HG03558 (cell line): Measurements from ENCODE around the gene NPDC1.

Experiments used
- ATAC-seq: cut with Tn5 transposase; IDR thresholded peaks from one replicate; pipeline ENCODE4 v1.9.1; 2021; ENCODE audit warnings: moderate number of reproducible peaks; ENCODE audit not compliant: unreplicated experiment; ENCODE audit errors: extremely low read depth

Gene NPDC1

GRCh38 chr9:137028263-137029057 lies 17.5 kb downstream of the NPDC1 start:
- no peak for ATAC-seq

- no peak for ATAC-seq
These were observed 18.4 kb downstream of the NPDC1 start, which contains the start of gene ABCA2 for GRCh38 chr9:137027369-137028262. Gene ABCA2 (minus strand): TSS chr9:137028237. CDS start chr9:137028140, 97 bp downstream.

- no peak for ATAC-seq
These were observed 19.1 kb downstream of the NPDC1 start for GRCh38 chr9:137026828-137027227.

GRCh38 chr9:137026384-137026783 lies 19.6 kb downstream of the NPDC1 start:
- ATAC-seq, result no peak

- ATAC-seq, result no peak
These were observed 20.4 kb downstream of the NPDC1 start for GRCh38 chr9:137025517-137025966.

GRCh38 chr9:137023583-137023991 lies 22.4 kb downstream of the NPDC1 start:
- ATAC-seq, result no peak

- no peak for ATAC-seq
These were observed 22.8 kb downstream of the NPDC1 start for GRCh38 chr9:137023157-137023556.

- no peak for ATAC-seq
These were observed 23.3 kb downstream of the NPDC1 start for GRCh38 chr9:137022662-137023008.

GRCh38 chr9:137021979-137022661 lies 23.9 kb downstream of the NPDC1 start:
- ATAC-seq, result no peak

GRCh38 chr9:137021568-137021978 lies 24.4 kb downstream of the NPDC1 start:
- no peak for ATAC-seq

GRCh38 chr9:137020771-137021567 lies 25.0 kb downstream of the NPDC1 start:
- no peak for ATAC-seq

- ATAC-seq, result no peak
These were observed 25.9 kb downstream of the NPDC1 start for GRCh38 chr9:137019891-137020683.

- ATAC-seq, result no peak
These were observed 27.0 kb downstream of the NPDC1 start for GRCh38 chr9:137018761-137019559.

GRCh38 chr9:137017791-137018497 lies 28.0 kb downstream of the NPDC1 start:
- no peak for ATAC-seq

- ATAC-seq, result no peak
These were observed 28.9 kb downstream of the NPDC1 start for GRCh38 chr9:137017071-137017470.

GRCh38 chr9:137016436-137016835 lies 29.5 kb downstream of the NPDC1 start:
- ATAC-seq, result no peak

- no peak for ATAC-seq
These were observed 30.0 kb downstream of the NPDC1 start for GRCh38 chr9:137015976-137016375.

GRCh38 chr9:137015540-137015930 lies 30.4 kb downstream of the NPDC1 start:
- no peak for ATAC-seq
